ENCODE measurements around the gene PIGZ. TPM values are rescaled to one million over a fixed set of nuclear protein-coding genes. Genes with fewer than 3 reads are reported as not detected.

PIGZ gene
- 1.7 and 2.7 TPM in 2 replicates for total RNA-seq

GRCh38 chr3:196968233-196969133 lies at the start of gene PIGZ:
Gene PIGZ (minus strand): TSS chr3:196968833. CDS start chr3:196952031, 16,802 bp downstream.

GRCh38 chr3:196942226-196942914 lies 26.3 kb downstream of the PIGZ start, which contains the start of gene NCBP2:
Gene NCBP2 (minus strand): TSS chr3:196942528. CDS start chr3:196942503, 25 bp downstream.

Other genes with a start within 250 kb of the PIGZ start
- 43.9 and 68.3 TPM in 2 replicates for gene PAK2, start 229.0 kb downstream of the PIGZ start, total RNA-seq
- 37.7 and 48.0 TPM in 2 replicates for gene SENP5, start 100.9 kb downstream of the PIGZ start, total RNA-seq
- 36.3 and 41.2 TPM in 2 replicates for gene NCBP2, start 26.3 kb downstream of the PIGZ start, total RNA-seq
- 67.6 and 74.6 TPM in 2 replicates for gene MELTF, start 61.0 kb upstream of the PIGZ start, total RNA-seq

All from placental epithelial cell (primary cell).